Endothelial cell of umbilical vein (primary cell): ENCODE results near the gene KCTD11.

Source experiments
- EZH2 ChIP-seq: IDR thresholded peaks from 2 replicates; pipeline ENCODE4 v1.6.1; 2012; ENCODE audit warnings: borderline replicate concordance, low read depth, mild to moderate bottlenecking, moderate library complexity, low read length, inconsistent platforms; ENCODE audit not compliant: severe bottlenecking
- TF ChIP-seq, protein P1 (sequence below), 2 donors: IDR thresholded peaks; 1 replicate in 1 of 2; 2 replicates in 1 of 2; pipeline ENCODE4 v1.5.1; 2011; ENCODE audit warnings: low read length in 2 of 2, mild to moderate bottlenecking in 2 of 2, moderate library complexity in 2 of 2, control low read depth in 1 of 2, inconsistent platforms in 1 of 2, low read depth in 1 of 2; ENCODE audit not compliant: insufficient read depth in 1 of 2; ENCODE audit errors: extremely low read depth in 1 of 2
- TF ChIP-seq, protein P2 (sequence below): IDR thresholded peaks from 2 replicates; pipeline ENCODE4 v1.6.1; 2011; ENCODE audit not compliant: insufficient read depth, insufficient read length

DNA sequence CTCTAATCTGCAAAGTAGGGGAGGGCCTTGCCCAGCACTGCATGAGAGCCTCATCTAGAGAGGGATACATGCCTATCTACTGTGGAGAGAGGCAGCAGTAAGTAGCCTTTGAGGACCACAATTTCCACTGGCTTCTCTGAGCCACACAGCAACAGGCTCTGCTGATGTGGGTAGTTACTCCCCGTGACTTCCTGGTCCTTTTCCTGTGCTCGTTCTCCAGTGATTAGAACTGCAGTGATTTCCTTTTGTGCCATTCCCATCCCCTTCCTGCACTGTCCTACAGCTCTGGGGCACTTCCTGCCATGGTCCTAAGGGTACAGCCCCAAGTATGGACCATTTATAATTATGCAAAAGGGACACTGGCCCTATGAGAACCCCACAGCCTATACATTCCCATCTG lies 39.3 kb downstream of the KCTD11 start:
- TF ChIP-seq, protein P1, sequence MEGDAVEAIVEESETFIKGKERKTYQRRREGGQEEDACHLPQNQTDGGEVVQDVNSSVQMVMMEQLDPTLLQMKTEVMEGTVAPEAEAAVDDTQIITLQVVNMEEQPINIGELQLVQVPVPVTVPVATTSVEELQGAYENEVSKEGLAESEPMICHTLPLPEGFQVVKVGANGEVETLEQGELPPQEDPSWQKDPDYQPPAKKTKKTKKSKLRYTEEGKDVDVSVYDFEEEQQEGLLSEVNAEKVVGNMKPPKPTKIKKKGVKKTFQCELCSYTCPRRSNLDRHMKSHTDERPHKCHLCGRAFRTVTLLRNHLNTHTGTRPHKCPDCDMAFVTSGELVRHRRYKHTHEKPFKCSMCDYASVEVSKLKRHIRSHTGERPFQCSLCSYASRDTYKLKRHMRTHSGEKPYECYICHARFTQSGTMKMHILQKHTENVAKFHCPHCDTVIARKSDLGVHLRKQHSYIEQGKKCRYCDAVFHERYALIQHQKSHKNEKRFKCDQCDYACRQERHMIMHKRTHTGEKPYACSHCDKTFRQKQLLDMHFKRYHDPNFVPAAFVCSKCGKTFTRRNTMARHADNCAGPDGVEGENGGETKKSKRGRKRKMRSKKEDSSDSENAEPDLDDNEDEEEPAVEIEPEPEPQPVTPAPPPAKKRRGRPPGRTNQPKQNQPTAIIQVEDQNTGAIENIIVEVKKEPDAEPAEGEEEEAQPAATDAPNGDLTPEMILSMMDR (IDR thresholded peaks at IDR 0.05; ENCODE audit: extremely low read depth in 1 of 2, insufficient read depth in 1 of 2, low read depth in 1 of 2, low read length in 2 of 2): no peak
- no peak for TF ChIP-seq EZH2
- TF ChIP-seq, protein P2, sequence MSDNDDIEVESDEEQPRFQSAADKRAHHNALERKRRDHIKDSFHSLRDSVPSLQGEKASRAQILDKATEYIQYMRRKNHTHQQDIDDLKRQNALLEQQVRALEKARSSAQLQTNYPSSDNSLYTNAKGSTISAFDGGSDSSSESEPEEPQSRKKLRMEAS: no peak
